Airway epithelial cell (primary cell): ENCODE data around the gene EFTUD2. TPM values are rescaled to one million over a fixed set of nuclear protein-coding genes. Genes with fewer than 3 reads are reported as not detected.

Experiments used
- total RNA-seq: library from RNA; depleted of rRNA; stranded (reverse); fragments of >200 nt; gene quantifications from 2 replicates; pipeline ENCODE4 v1.2.3, GENCODE V29; 2015

Gene EFTUD2
- 72.9 and 93.6 TPM in 2 replicates for total RNA-seq

DNA sequence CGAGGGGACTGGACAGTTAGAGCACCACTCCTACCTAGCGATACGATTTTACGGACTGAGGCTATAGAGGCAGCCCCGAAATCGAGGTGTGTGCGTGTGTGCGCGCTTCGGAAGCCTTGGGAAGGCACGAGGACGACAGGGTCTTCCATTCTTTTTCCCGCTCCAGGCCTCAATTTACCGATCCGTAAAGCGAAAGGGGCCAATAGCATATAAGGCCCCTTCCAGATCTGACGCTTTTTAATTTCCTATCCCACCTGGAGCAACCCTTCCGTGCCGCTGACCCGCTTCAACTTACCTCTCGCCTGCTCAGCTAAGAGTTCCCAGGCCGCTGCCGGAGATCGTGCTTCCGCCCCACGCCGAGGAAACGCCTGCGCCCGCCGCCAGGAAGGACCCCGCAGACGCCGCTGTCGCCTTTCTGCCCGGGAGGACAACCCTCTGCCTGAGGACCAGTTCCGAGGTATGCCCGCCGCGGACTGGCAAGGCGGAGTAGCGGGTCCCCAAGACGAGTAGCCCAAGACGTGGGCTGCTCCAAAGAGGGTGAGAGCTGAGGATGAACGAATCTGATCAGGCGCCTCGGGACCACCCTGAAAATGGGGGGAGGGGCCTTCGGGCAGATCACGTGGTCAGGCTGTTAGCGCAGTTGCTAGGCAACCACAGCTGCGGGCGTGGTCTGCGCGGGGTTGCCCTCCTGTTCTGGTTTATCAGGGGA lies at the start of gene EFTUD2:
EFTUD2 (minus strand) TSS at position 372 of the 709 bp plus-strand sequence. CDS start 4,924 bp downstream, outside the sequence.

DNA sequence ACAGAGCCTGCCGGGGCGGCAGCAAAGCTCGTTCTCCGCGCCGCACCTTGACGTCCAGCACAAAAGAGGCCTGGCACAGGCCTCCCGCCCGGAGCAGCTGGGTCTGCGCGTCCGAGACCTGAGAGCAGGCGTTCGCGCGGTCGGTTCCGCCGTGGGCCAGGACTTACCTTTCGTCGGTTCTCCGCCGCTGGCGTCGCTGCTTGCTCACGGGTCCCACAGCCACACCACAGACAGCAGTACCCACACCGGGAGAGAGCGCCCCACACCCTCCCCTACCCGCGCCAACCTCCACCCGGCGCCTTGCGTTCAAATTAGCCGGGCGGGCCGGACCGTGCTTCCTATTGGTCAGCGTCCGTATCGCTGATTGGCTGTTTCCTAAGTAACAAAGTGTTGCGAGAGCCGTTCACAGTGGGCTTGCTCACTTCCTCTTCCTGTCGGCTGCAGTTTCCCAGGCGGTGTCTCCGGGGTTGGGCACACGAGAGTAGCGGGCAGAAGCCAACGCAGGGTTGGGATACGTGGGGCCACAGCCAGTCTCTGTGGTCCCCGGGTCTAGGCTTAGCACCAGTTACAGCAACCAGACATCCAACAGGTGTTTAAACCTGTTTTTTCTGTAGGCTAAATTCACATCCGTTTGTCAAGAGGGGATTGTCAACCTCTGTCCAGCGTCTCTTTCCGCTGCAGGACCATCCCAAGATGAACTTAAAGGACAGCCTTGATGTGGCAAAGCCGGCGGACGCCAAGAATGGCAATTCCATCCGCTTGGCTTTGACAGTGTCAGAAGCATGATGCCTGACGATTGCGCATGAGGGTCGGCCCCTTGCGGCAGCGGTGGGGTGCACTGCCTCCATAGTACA lies 48.4 kb upstream of the EFTUD2 start, which contains the start of gene KIF18B:
KIF18B (minus strand) TSS at position 313 of the 854 bp plus-strand sequence. CDS start 11,429 bp downstream, outside the sequence.

DNA sequence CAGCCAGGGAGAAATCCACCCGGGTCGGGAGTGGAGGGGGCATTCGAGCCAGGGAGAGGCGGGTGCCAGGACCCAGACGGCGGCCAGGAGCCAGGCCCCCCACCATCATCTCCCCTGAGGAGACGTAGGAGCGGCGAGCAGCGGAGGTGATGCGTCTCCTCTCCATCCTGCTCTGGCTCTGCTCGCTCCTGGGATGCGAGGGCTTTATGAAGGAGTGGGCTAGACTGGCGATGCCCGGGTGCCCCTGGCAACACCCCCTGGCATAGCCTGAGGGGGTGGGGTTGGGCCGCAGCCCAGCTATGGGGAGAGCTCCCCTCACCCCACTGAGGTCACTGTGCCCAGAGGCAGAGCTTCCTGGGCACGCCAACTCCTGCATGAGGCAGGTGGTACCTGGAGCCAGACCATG lies 16.1 kb upstream of the EFTUD2 start, which contains the start of gene GFAP:
GFAP (minus strand) TSS at position 180 of the 406 bp plus-strand sequence; CDS start at position 166, 14 bp downstream.

DNA sequence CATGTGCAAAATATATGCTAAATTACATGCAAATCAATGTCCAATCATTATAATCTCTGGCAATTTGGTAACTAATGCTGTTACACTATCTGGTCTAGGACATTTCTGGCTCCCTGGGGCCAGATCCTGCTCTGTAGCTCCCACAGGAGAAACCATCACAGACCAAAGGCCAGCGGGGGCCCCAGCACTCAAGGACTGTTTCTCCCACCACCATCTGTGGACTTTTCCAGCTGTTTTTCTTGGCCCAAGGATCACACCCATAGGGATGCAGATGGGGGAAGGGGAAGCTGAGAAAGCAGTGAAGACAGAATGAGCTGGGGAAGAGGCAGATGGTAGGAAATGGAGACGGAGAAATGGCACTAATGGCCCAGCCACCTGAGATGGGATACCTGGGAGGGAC lies 51.7 kb downstream of the EFTUD2 start, which contains the start of gene HIGD1B:
HIGD1B (plus strand) TSS at position 298 of the 400 bp plus-strand sequence. CDS start 270 bp downstream, outside the sequence.

DNA sequence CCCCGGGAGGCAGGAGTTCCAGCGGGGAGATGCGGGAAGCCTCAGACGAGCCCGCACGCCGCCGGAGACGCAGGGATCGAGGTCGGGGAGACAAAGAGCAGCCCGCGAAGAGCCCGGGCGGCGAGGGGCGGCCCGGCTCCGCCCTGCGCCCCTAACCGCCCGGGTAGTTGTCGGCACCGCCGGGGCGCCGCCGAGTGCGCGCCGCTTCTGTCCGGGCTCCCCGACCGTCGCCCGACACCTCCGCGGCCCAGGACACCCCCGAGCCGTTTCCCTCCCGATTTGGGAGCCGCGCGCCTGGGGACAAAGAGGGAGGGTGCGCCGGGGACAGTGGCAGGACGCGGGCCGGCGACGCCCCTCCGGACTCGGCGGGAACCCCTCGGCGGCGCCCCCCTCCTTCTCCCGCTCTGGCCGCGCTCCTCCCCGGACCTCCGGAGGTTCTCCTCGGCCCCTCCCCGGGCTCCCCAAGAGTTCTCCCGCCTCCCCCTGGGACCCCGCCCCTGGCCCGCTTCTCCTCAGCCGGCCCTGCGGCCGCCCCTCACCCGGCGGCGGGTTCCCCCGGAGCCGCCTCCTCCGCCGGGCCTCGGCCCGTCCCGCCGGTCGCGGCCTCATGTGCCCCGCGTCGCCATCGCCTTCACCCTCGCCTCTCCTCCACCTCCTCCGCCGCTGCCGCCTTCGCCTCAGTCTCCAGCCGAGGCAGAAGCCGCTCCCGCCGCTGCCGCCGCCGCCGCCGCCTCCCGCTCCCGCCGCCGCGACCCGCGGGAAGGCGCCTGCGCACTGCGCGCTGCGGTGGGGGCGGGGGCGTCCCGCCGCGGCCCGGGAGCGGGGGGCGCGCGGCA lies 69.5 kb downstream of the EFTUD2 start, which contains the start of gene GJC1:
GJC1 (minus strand) TSS at position 765 of the 836 bp plus-strand sequence. CDS start 24,470 bp downstream, outside the sequence.

Other genes starting within 250 kb of the EFTUD2 start
- 0.19 and 0.28 TPM in 2 replicates for gene MEIOC, start 243.0 kb downstream of the EFTUD2 start, total RNA-seq
- 27.4 and 27.9 TPM in 2 replicates for gene CCDC43, start 209.7 kb downstream of the EFTUD2 start, total RNA-seq
- gene DBF4B, start 190.8 kb downstream of the EFTUD2 start, total RNA-seq: 4.4 and 6.0 TPM in 2 replicates
- 0.07 and 2.6 TPM in 2 replicates for gene ADAM11, start 140.5 kb downstream of the EFTUD2 start, total RNA-seq
- gene GJC1, start 69.2 kb downstream of the EFTUD2 start, total RNA-seq: 9.6 and 10.3 TPM in 2 replicates
- gene HIGD1B, start 51.6 kb downstream of the EFTUD2 start, total RNA-seq: not detected in 2 replicates
- gene GFAP, start 16.1 kb upstream of the EFTUD2 start, total RNA-seq: 0.05 TPM in 1 of 2 replicates, not detected in the other
- gene KIF18B, start 48.3 kb upstream of the EFTUD2 start, total RNA-seq: 10.4 and 15.2 TPM in 2 replicates
- 0.42 and 0.71 TPM in 2 replicates for gene C1QL1, start 68.9 kb upstream of the EFTUD2 start, total RNA-seq
- 31.7 and 44.7 TPM in 2 replicates for gene DCAKD, start 152.2 kb upstream of the EFTUD2 start, total RNA-seq
- gene NMT1, start 161.9 kb upstream of the EFTUD2 start, total RNA-seq: 75.3 and 93.2 TPM in 2 replicates
- 83.4 and 121 TPM in 2 replicates for gene PLCD3, start 233.1 kb upstream of the EFTUD2 start, total RNA-seq
- gene ACBD4, start 236.2 kb upstream of the EFTUD2 start, total RNA-seq: 4.1 and 4.8 TPM in 2 replicates
- gene HEXIM1, start 249.0 kb upstream of the EFTUD2 start, total RNA-seq: 19.5 and 24.3 TPM in 2 replicates